ENCODE data around the gene SAMD11.

The SAMD11 gene

DNA sequence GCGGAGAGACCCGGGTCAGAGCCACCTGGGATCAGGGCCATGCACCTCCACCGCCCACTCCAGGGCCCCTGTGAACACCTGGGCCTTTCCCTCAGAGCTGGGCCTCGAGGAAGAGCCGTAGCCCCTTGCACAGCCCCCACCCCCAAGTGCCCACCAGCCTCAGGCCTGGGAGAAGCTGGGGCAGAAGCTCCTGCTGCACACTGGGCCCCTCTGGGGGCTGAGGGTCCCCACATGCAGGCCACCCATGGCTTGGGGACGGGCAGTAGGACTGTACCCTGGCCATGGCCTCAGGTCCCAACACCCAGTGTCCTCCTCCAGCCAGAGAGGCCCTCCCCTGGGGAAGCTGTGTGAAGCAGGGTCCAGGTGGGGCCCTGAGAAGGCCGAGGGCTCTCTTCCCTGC lies 28.9 kb downstream of the SAMD11 start:
- Histone ChIP-seq H3K4me2 (ENCODE audit: low read length) (no peak overlapping the region), H3K36me3 (ENCODE audit: control insufficient read depth, insufficient read depth, low read length) (no peaks in the 10 kb centered on the region), H3K9ac (no peak overlapping the region), H2AFZ (no peak overlapping the region), H3K9me3 (ENCODE audit: control insufficient read depth, low read length) (no peaks in the 10 kb centered on the region), H3K4me1 (no peaks in the 10 kb centered on the region), H3K27me3 (ENCODE audit: control insufficient read depth, insufficient read depth, low read length) (no peaks in the 10 kb centered on the region), H3K4me3 (ENCODE audit: low read depth, low read length) (no peak overlapping the region), H3K27ac (no peak overlapping the region), H3K79me2 (no peaks in the 10 kb centered on the region)
- TF ChIP-seq, protein P1, sequence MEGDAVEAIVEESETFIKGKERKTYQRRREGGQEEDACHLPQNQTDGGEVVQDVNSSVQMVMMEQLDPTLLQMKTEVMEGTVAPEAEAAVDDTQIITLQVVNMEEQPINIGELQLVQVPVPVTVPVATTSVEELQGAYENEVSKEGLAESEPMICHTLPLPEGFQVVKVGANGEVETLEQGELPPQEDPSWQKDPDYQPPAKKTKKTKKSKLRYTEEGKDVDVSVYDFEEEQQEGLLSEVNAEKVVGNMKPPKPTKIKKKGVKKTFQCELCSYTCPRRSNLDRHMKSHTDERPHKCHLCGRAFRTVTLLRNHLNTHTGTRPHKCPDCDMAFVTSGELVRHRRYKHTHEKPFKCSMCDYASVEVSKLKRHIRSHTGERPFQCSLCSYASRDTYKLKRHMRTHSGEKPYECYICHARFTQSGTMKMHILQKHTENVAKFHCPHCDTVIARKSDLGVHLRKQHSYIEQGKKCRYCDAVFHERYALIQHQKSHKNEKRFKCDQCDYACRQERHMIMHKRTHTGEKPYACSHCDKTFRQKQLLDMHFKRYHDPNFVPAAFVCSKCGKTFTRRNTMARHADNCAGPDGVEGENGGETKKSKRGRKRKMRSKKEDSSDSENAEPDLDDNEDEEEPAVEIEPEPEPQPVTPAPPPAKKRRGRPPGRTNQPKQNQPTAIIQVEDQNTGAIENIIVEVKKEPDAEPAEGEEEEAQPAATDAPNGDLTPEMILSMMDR (IDR thresholded peaks at IDR 0.05), result no peak

DNA sequence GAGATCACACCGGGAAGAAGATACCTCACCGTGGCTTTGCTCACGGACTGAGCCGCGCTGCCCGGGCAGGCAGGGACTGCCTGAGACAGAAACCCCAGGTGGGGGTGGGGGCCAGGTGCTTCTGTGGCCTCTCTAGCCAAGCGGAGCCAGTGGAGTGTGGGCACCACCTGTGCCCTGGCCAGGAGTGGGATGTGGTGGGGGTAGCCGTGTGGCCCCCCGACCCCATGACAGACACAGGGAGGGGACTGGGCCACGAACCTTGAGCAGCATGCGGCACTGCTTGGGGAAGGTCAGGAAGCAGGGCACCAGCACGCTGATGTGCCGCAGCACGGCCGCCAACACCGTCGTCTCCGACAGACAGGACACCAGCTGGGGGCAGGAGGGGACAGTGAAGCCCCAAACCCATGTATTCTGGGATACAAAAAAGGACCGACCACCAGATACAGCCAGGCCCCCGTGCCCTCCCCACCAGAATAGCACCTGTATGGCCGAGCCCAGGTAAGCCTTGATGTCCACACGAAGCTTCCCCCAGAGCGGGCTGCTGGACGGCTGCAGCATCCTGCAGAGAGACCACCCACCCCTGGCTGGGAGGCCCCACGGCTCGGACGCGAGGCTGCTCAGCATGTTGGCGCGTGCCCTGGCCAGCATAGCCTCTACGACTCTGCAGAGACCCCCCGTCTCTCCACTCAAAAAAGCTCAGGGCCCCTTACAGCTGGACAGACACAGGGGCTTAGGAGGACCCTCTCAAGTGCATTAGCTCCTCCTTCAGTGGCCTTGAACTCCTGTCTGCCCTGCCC lies 30.0 kb downstream of the SAMD11 start:
- no peaks in the 10 kb centered on the region for H3K27me3 ChIP-seq (ENCODE audit: control insufficient read depth, insufficient read depth, low read length)
- H3K9me3 ChIP-seq (ENCODE audit: control insufficient read depth, low read length), result no peaks in the 10 kb centered on the region
- TF ChIP-seq, protein P1 (IDR thresholded peaks at IDR 0.05), result no peak
- H3K4me1 ChIP-seq, result no peaks in the 10 kb centered on the region
- H2AFZ ChIP-seq, result no peak overlapping the region
- no peaks in the 10 kb centered on the region for H3K36me3 ChIP-seq (ENCODE audit: control insufficient read depth, insufficient read depth, low read length)
- no peaks in the 10 kb centered on the region for H3K79me2 ChIP-seq
- no peak overlapping the region for H3K9ac ChIP-seq
- H3K4me3 ChIP-seq (ENCODE audit: low read depth, low read length), result no peak overlapping the region
- H3K4me2 ChIP-seq (ENCODE audit: low read length), result no peak overlapping the region
- H3K27ac ChIP-seq, result no peak overlapping the region

DNA sequence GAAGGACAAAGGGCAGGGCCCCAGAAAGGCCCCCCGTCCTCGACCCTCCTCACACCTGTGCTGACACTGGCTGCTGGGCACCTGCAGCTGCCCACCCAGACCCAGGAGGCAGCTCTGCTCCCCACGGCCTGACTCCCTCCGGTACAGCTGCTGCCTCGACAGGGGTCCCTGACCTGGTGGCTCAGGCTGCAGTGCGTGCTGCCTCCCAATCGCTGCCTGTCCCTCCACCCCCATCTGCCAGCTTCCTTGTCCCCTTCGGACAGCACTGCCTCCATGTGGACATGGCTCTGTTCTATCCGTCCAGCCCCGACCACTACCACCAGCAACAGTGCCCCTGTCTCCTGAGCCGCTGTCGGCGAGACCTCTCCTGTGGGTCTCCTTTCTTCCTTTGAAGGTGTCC lies 31.2 kb downstream of the SAMD11 start:
- H3K36me3 ChIP-seq (ENCODE audit: control insufficient read depth, insufficient read depth, low read length), result no peaks in the 10 kb centered on the region
- no peak overlapping the region for H3K9ac ChIP-seq
- no peaks in the 10 kb centered on the region for H3K4me1 ChIP-seq
- no peak overlapping the region for H3K4me3 ChIP-seq (ENCODE audit: low read depth, low read length)
- H3K9me3 ChIP-seq (ENCODE audit: control insufficient read depth, low read length), result no peaks in the 10 kb centered on the region
- no peak overlapping the region for H3K4me2 ChIP-seq (ENCODE audit: low read length)
- no peak overlapping the region for H2AFZ ChIP-seq
- H3K27me3 ChIP-seq (ENCODE audit: control insufficient read depth, insufficient read depth, low read length), result no peaks in the 10 kb centered on the region
- no peaks in the 10 kb centered on the region for H3K79me2 ChIP-seq
- no peak overlapping the region for H3K27ac ChIP-seq
- TF ChIP-seq, protein P1 (IDR thresholded peaks at IDR 0.05), result no peak

DNA sequence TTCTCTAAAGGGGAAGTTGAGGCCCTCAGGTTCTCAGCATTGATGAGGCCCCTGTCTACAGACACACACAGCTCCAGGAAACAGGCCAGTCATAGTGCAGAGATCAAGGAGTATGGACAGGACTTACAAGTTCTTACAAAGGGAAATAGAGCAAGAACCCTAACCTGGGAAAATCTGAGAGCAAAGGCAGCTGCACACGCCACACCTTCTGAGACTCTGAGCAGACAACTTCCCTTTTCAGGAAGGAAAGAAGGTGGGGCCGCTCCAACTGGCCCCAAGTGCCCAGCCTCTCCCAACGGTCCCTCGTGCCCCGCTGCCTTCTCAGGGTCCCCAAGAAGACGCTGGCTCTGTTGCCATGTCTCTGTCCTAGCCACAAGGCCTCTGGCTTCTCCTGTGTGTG lies 31.8 kb downstream of the SAMD11 start:
- Histone ChIP-seq H3K4me3 (ENCODE audit: low read depth, low read length) (no peak overlapping the region), H3K4me1 (no peaks in the 10 kb centered on the region), H3K27me3 (ENCODE audit: control insufficient read depth, insufficient read depth, low read length) (no peaks in the 10 kb centered on the region), H3K36me3 (ENCODE audit: control insufficient read depth, insufficient read depth, low read length) (no peaks in the 10 kb centered on the region), H3K9me3 (ENCODE audit: control insufficient read depth, low read length) (no peaks in the 10 kb centered on the region), H3K27ac (no peak overlapping the region), H2AFZ (no peak overlapping the region), H3K79me2 (no peaks in the 10 kb centered on the region), H3K9ac (no peak overlapping the region), H3K4me2 (ENCODE audit: low read length) (no peak overlapping the region)
- TF ChIP-seq, protein P1 (IDR thresholded peaks at IDR 0.05), result no peak

DNA sequence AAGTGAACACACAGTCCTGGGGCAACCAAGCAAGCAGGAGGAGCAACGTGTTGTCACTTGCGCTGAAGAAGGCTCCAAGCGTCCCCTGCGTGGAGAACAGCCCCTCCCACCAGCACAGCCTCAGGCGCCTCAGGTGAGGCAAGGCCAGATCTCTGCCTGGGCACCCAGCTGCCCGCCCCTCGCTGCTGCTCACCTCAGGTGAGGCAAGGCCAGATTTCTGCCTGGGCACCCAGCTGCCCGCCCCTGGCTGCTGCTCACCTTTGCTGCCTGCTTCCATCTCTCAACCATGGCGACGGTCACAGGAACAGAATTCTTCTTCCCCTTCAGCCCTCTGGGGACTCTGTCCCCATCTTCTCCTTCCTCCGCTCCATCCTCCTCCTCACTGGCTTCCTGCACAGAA lies 32.9 kb downstream of the SAMD11 start:
- no peaks in the 10 kb centered on the region for H3K4me1 ChIP-seq
- H3K9me3 ChIP-seq (ENCODE audit: control insufficient read depth, low read length), result no peaks in the 10 kb centered on the region
- no peaks in the 10 kb centered on the region for H3K36me3 ChIP-seq (ENCODE audit: control insufficient read depth, insufficient read depth, low read length)
- H3K27me3 ChIP-seq (ENCODE audit: control insufficient read depth, insufficient read depth, low read length), result no peaks in the 10 kb centered on the region
- H3K4me2 ChIP-seq (ENCODE audit: low read length), result no peak overlapping the region
- TF ChIP-seq, protein P1 (IDR thresholded peaks at IDR 0.05), result no peak
- H3K9ac ChIP-seq, result no peak overlapping the region
- no peak overlapping the region for H2AFZ ChIP-seq
- no peak overlapping the region for H3K27ac ChIP-seq
- H3K4me3 ChIP-seq (ENCODE audit: low read depth, low read length), result no peak overlapping the region
- no peaks in the 10 kb centered on the region for H3K79me2 ChIP-seq

Data from parathyroid adenoma (tissue), 2 donors.